Neural progenitor cell (in vitro differentiated cells): Measurements from ENCODE around the gene STIL. TPM values are rescaled to one million over a fixed set of nuclear protein-coding genes. Genes with fewer than 3 reads are reported as not detected.
A peak's percentile ranks its signal among the peaks of the same experiment; 100 is the strongest.

Source experiments
- DNase-seq: peaks from one replicate; pipeline ENCODE4 v3.0.0-alpha.2; 2016; ENCODE audit warnings: low spot score
- H2AFZ ChIP-seq: fragments of 200-600 bp; sonication (generic); replicated peaks from 2 replicates; pipeline ENCODE4 v1.6.1; 2016; ENCODE audit warnings: antibody characterized with exemption
- H3F3A ChIP-seq: fragments of 200-600 bp; sonication (generic); 2 replicates; pipeline ENCODE4 v1.6.1; 2016; ENCODE audit warnings: antibody characterized with exemption, low read depth
- H3K27ac ChIP-seq: fragments of 200-600 bp; sonication (generic); 2 replicates; pipeline ENCODE4 v1.5.1; 2016; ENCODE audit warnings: mild to moderate bottlenecking
- H3K27me3 ChIP-seq: fragments of 200-600 bp; sonication (generic); 2 replicates; pipeline ENCODE4 v1.6.1; 2016; ENCODE audit warnings: mild to moderate bottlenecking, moderate library complexity
- H3K36me3 ChIP-seq: fragments of 200-600 bp; sonication (generic); 2 replicates; pipeline ENCODE4 v1.5.1; 2016
- H3K4me1 ChIP-seq: fragments of 200-600 bp; sonication (generic); 2 replicates; pipeline ENCODE4 v1.6.1; 2016; ENCODE audit warnings: mixed run types
- H3K4me2 ChIP-seq: fragments of 200-600 bp; sonication (generic); 2 replicates; pipeline ENCODE4 v1.6.1; 2016
- H3K4me3 ChIP-seq: fragments of 200-600 bp; sonication (generic); 2 replicates; pipeline ENCODE4 v1.5.1; 2016
- H3K79me2 ChIP-seq: fragments of 200-600 bp; sonication (generic); 2 replicates; pipeline ENCODE4 v1.6.1; 2016; ENCODE audit warnings: low read depth
- H3K9ac ChIP-seq: fragments of 200-600 bp; sonication (generic); 2 replicates; pipeline ENCODE4 v1.6.1; 2016
- H3K9me3 ChIP-seq: fragments of 200-600 bp; sonication (generic); 2 replicates; pipeline ENCODE4 v1.5.1; 2016; ENCODE audit warnings: low read depth
- H4K20me1 ChIP-seq: fragments of 200-600 bp; sonication (generic); 2 replicates; pipeline ENCODE4 v1.6.1; 2016; ENCODE audit warnings: low read depth
- H3K27ac Mint-ChIP-seq: 3 replicates; pipeline ENCODE4 v1.8.0; 2021; ENCODE audit warnings: mixed read lengths
- H3K27me3 Mint-ChIP-seq: 2 replicates; pipeline ENCODE4 v1.8.0; 2022; ENCODE audit warnings: low read depth, mild to moderate bottlenecking, inconsistent platforms, moderate library complexity, mixed read lengths; ENCODE audit not compliant: insufficient read depth
- H3K36me3 Mint-ChIP-seq: 3 replicates; pipeline ENCODE4 v1.8.0; 2021; ENCODE audit warnings: mixed read lengths
- H3K4me1 Mint-ChIP-seq: 3 replicates; pipeline ENCODE4 v1.8.0; 2021; ENCODE audit warnings: mixed read lengths
- H3K4me3 Mint-ChIP-seq: 3 replicates; pipeline ENCODE4 v1.8.0; 2021; ENCODE audit warnings: mild to moderate bottlenecking, moderate library complexity, mixed read lengths
- H3K9me3 Mint-ChIP-seq: 3 replicates; pipeline ENCODE4 v1.8.0; 2020; ENCODE audit warnings: mixed read lengths
- EZH2 ChIP-seq: fragments of 200-600 bp; sonication (generic); IDR thresholded peaks from 2 replicates; pipeline ENCODE4 v1.6.1; 2017; ENCODE audit warnings: antibody characterized with exemption, mild to moderate bottlenecking, moderate library complexity
- EZH2phosphoT487 ChIP-seq: fragments of 200-600 bp; sonication (generic); IDR thresholded peaks from 2 replicates; pipeline ENCODE4 v1.6.1; 2017; ENCODE audit warnings: antibody characterized with exemption
- total RNA-seq: library from RNA; depleted of rRNA; stranded (reverse); fragments of >200 nt; gene quantifications from 2 replicates; pipeline ENCODE4 v1.2.3, GENCODE V29; 2015; ENCODE audit warnings: low replicate concordance
- TF ChIP-seq, protein P1 (sequence below): fragments of 200-600 bp; sonication (generic); IDR thresholded peaks from 2 replicates; pipeline ENCODE4 v1.5.1; 2017; ENCODE audit warnings: antibody characterized with exemption, mild to moderate bottlenecking

STIL gene
- total RNA-seq, 1 donor from 2014 or later = 59.0 TPM

GRCh38 chr1:47226121-47226838, 87.7 kb downstream of the STIL start:
- peak overlapping the region; percentile 84 for H3K4me2 ChIP-seq
- TF ChIP-seq EZH2 (peak; percentile 74), EZH2phosphoT487 (peak; percentile 62)
- TF ChIP-seq, protein P1, sequence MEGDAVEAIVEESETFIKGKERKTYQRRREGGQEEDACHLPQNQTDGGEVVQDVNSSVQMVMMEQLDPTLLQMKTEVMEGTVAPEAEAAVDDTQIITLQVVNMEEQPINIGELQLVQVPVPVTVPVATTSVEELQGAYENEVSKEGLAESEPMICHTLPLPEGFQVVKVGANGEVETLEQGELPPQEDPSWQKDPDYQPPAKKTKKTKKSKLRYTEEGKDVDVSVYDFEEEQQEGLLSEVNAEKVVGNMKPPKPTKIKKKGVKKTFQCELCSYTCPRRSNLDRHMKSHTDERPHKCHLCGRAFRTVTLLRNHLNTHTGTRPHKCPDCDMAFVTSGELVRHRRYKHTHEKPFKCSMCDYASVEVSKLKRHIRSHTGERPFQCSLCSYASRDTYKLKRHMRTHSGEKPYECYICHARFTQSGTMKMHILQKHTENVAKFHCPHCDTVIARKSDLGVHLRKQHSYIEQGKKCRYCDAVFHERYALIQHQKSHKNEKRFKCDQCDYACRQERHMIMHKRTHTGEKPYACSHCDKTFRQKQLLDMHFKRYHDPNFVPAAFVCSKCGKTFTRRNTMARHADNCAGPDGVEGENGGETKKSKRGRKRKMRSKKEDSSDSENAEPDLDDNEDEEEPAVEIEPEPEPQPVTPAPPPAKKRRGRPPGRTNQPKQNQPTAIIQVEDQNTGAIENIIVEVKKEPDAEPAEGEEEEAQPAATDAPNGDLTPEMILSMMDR = no peak
- H3K27ac ChIP-seq = no peak overlapping the region
- Mint-ChIP-seq H3K36me3 (no peaks in the 10 kb centered on the region), H3K9me3 (no peaks in the 10 kb centered on the region), H3K27ac (no peak overlapping the region), H3K4me1 (peaks cover 15% of the 10 kb centered on the region), H3K27me3 (peaks cover 60% of the 10 kb centered on the region), H3K4me3 (peak overlapping the region; percentile 75)
- H3K9me3 ChIP-seq = no peaks in the 10 kb centered on the region
- no peaks in the 10 kb centered on the region for H3K79me2 ChIP-seq
- no peak overlapping the region for H2AFZ ChIP-seq
- H3K36me3 ChIP-seq = no peaks in the 10 kb centered on the region
- peaks cover 4% of the 10 kb centered on the region for H3F3A ChIP-seq
- peaks cover 100% of the 10 kb centered on the region for H3K27me3 ChIP-seq
- H4K20me1 ChIP-seq = peaks cover 58% of the 10 kb centered on the region
- peak; percentile 42 for DNase-seq
- H3K4me3 ChIP-seq = peak overlapping the region; percentile 50
- H3K4me1 ChIP-seq = peaks cover 26% of the 10 kb centered on the region
- H3K9ac ChIP-seq = no peak overlapping the region

GRCh38 chr1:47225430-47226100, 88.4 kb downstream of the STIL start:
- H3K4me2 ChIP-seq = peak overlapping the region; percentile 84
- DNase-seq = peak; percentile 76
- peaks cover 50% of the 10 kb centered on the region for H4K20me1 ChIP-seq
- peak overlapping the region; percentile 85 for H2AFZ ChIP-seq
- H3K4me1 ChIP-seq = peaks cover 19% of the 10 kb centered on the region
- no peaks in the 10 kb centered on the region for H3K36me3 ChIP-seq
- H3K27me3 Mint-ChIP-seq = peaks cover 57% of the 10 kb centered on the region
- no peak overlapping the region for H3K27ac Mint-ChIP-seq
- H3K4me3 ChIP-seq = peak overlapping the region; percentile 50
- no peaks in the 10 kb centered on the region for H3K79me2 ChIP-seq
- no peaks in the 10 kb centered on the region for H3K36me3 Mint-ChIP-seq
- no peaks in the 10 kb centered on the region for H3K9me3 ChIP-seq
- TF ChIP-seq EZH2phosphoT487 = peak; percentile 85
- TF ChIP-seq, protein P1 = no peak
- TF ChIP-seq EZH2 = peak; percentile 98
- H3K9me3 Mint-ChIP-seq = no peaks in the 10 kb centered on the region
- H3K27me3 ChIP-seq = peaks cover 100% of the 10 kb centered on the region
- no peak overlapping the region for H3K27ac ChIP-seq
- peaks cover 4% of the 10 kb centered on the region for H3F3A ChIP-seq
- no peak overlapping the region for H3K9ac ChIP-seq
- peak overlapping the region; percentile 75 for H3K4me3 Mint-ChIP-seq
- peaks cover 14% of the 10 kb centered on the region for H3K4me1 Mint-ChIP-seq

- H3K27ac Mint-ChIP-seq = no peak overlapping the region
- no peaks in the 10 kb centered on the region for H3K36me3 Mint-ChIP-seq
- Histone ChIP-seq H3K9me3 (no peaks in the 10 kb centered on the region), H4K20me1 (peaks cover 43% of the 10 kb centered on the region), H3K27ac (no peak overlapping the region), H3F3A (no peaks in the 10 kb centered on the region), H3K27me3 (peaks cover 100% of the 10 kb centered on the region), H2AFZ (peak overlapping the region; percentile 85), H3K4me2 (peak overlapping the region; percentile 84), H3K9ac (no peak overlapping the region), H3K4me3 (peak overlapping the region; percentile 50), H3K36me3 (no peaks in the 10 kb centered on the region), H3K4me1 (peaks cover 15% of the 10 kb centered on the region), H3K79me2 (no peaks in the 10 kb centered on the region)
- no peaks in the 10 kb centered on the region for H3K9me3 Mint-ChIP-seq
- no peak overlapping the region for H3K4me3 Mint-ChIP-seq
- peaks cover 52% of the 10 kb centered on the region for H3K27me3 Mint-ChIP-seq
- peak; percentile 93 for TF ChIP-seq EZH2phosphoT487
- TF ChIP-seq, protein P1 = no peak
- TF ChIP-seq EZH2 = peak; percentile 89
- H3K4me1 Mint-ChIP-seq = peaks cover 9% of the 10 kb centered on the region
- DNase-seq = peak; percentile 27
Measured at GRCh38 chr1:47224676-47225399, 89.1 kb downstream of the STIL start.
